GM20431 (cell line): ENCODE results near the gene IDE.
"Not testable (repeated sequence)": the region's sequence is repeated elsewhere in the genome, so short reads cannot be mapped to it uniquely, and the experiment has no call there.

ENCODE experiments used
- in situ Hi-C: fragments of 300-500 bp; cut with MseI, MboI; formaldehyde crosslinking; loops from one replicate; pipeline ENCODE4 v1.15.0; 2020; ENCODE audit warnings: low sequenced_read_pairs; ENCODE audit not compliant: unreplicated experiment

IDE gene

GRCh38 chr10:92432596-92432995, 141.3 kb downstream of the IDE start:
- in situ Hi-C loops = loop anchor here (10.0 kb wide), 1 partner anchor 348 kb away; no protein-coding TSS in a partner anchor

- in situ Hi-C loops = loop anchor here (10.0 kb wide), 1 partner anchor 345 kb away; no protein-coding TSS in a partner anchor
These were observed 143.8 kb downstream of the IDE start for GRCh38 chr10:92430103-92430502.

GRCh38 chr10:92421550-92421949, 152.3 kb downstream of the IDE start:
- in situ Hi-C loops = no loop called here

- in situ Hi-C loops = no loop called here
These were observed 153.2 kb downstream of the IDE start for GRCh38 chr10:92420546-92421275.

- in situ Hi-C loops = no loop called here
These were observed 153.9 kb downstream of the IDE start for GRCh38 chr10:92419740-92420545.

- in situ Hi-C loops = no loop called here
These were observed 155.0 kb downstream of the IDE start for GRCh38 chr10:92418891-92419290.

GRCh38 chr10:92418221-92418620, 155.7 kb downstream of the IDE start:
- in situ Hi-C loops = no loop called here

- in situ Hi-C loops = no loop called here
These were observed 160.4 kb downstream of the IDE start for GRCh38 chr10:92413519-92413918.

GRCh38 chr10:92413011-92413410, 160.9 kb downstream of the IDE start:
- in situ Hi-C loops = no loop called here

- in situ Hi-C loops = no loop called here
These were observed 162.5 kb downstream of the IDE start for GRCh38 chr10:92411406-92411805.

- in situ Hi-C loops = no loop called here
These were observed 163.4 kb downstream of the IDE start for GRCh38 chr10:92410501-92410900.

GRCh38 chr10:92408017-92408361, 165.9 kb downstream of the IDE start:
- in situ Hi-C loops = no loop called here

GRCh38 chr10:92407305-92408016, 166.4 kb downstream of the IDE start:
- in situ Hi-C loops = no loop called here

GRCh38 chr10:92405419-92405924, 168.4 kb downstream of the IDE start:
- in situ Hi-C loops = no loop called here

- in situ Hi-C loops = no loop called here
These were observed 169.1 kb downstream of the IDE start for GRCh38 chr10:92404612-92405418.

GRCh38 chr10:92402234-92402633, 171.7 kb downstream of the IDE start:
- in situ Hi-C loops = not testable (repeated sequence)
